ENCODE data around the gene NMNAT2. TPM values are rescaled to one million over a fixed set of nuclear protein-coding genes. Genes with fewer than 3 reads are reported as not detected.

Gene NMNAT2
- total RNA-seq, 2 donors from 2014 or later, result 1.7 to 5.1 TPM

DNA sequence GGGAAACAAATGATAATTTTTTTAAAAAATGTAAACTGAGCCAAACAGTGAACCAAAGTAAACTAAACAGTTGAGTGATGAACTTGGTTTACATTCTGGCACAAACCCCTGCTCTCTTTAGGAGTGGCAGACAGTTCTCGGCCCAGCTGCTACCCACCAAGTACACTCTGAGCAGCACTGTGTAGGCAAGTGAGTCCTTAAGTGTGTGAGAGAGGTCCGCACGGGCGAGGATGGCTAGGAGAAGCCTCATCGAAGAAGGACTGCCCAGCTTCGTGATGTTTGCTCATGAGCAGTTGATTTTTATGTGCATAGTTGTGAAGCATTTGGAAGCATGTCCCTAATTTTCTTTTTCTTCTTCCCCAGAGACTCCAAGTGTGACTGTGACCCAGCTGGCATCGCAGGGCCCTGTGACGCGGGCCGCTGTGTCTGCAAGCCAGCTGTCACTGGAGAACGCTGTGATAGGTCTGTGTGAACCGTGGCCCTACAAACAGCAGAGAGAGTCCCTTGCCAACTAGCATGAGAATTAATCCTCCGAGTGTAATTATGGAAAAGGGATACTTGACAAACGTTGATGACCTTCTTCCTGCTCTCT is 200.1 kb downstream of the NMNAT2 start:
- no peak overlapping the region for H3K4me3 Mint-ChIP-seq
- no peak overlapping the region for H3K27ac Mint-ChIP-seq
- Histone ChIP-seq H3K9ac (ENCODE audit: extremely low read depth, low read length, poor library complexity, severe bottlenecking) (no peak overlapping the region), H3K4me3 (ENCODE audit: low read length) (no peak overlapping the region), H3K27ac (ENCODE audit: low read depth, low read length) (peak overlapping the region; percentile 59), H3K36me3 (ENCODE audit: control insufficient read depth, insufficient read depth, low read length) (no peaks in the 10 kb centered on the region), H3K4me1 (ENCODE audit: control insufficient read depth, insufficient read depth, low read length) (no peaks in the 10 kb centered on the region), H3K27me3 (ENCODE audit: control insufficient read depth, insufficient read depth, low read length, poor library complexity, severe bottlenecking) (peaks cover 76% of the 10 kb centered on the region), H3K9me3 (ENCODE audit: control insufficient read depth, low read length) (no peaks in the 10 kb centered on the region)
- WGBS, 2 experiments (ENCODE audit: insufficient coverage in 1 of 2, insufficient read length in 1 of 2), result 90 to 95% methylated on average over 8 to 14 of the region's 14 CpGs
- peaks cover 13% of the 10 kb centered on the region for H3K27me3 Mint-ChIP-seq (ENCODE audit: insufficient read depth)
- H3K36me3 Mint-ChIP-seq (ENCODE audit: low read depth), result no peaks in the 10 kb centered on the region
- H3K4me1 Mint-ChIP-seq, result peaks cover 17% of the 10 kb centered on the region
- H3K9me3 Mint-ChIP-seq, result no peaks in the 10 kb centered on the region
- TF ChIP-seq, protein P1, sequence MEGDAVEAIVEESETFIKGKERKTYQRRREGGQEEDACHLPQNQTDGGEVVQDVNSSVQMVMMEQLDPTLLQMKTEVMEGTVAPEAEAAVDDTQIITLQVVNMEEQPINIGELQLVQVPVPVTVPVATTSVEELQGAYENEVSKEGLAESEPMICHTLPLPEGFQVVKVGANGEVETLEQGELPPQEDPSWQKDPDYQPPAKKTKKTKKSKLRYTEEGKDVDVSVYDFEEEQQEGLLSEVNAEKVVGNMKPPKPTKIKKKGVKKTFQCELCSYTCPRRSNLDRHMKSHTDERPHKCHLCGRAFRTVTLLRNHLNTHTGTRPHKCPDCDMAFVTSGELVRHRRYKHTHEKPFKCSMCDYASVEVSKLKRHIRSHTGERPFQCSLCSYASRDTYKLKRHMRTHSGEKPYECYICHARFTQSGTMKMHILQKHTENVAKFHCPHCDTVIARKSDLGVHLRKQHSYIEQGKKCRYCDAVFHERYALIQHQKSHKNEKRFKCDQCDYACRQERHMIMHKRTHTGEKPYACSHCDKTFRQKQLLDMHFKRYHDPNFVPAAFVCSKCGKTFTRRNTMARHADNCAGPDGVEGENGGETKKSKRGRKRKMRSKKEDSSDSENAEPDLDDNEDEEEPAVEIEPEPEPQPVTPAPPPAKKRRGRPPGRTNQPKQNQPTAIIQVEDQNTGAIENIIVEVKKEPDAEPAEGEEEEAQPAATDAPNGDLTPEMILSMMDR (conservative IDR thresholded peaks at IDR 0.05), result no peak
- no peak for DNase-seq

GRCh38 chr1:183215936-183216335 is 202.2 kb downstream of the NMNAT2 start:
- Mint-ChIP-seq H3K9me3 (no peaks in the 10 kb centered on the region), H3K27me3 (ENCODE audit: insufficient read depth) (peaks cover 19% of the 10 kb centered on the region), H3K4me3 (no peak overlapping the region), H3K27ac (no peak overlapping the region), H3K36me3 (ENCODE audit: low read depth) (no peaks in the 10 kb centered on the region), H3K4me1 (peaks cover 17% of the 10 kb centered on the region)
- Histone ChIP-seq H3K9me3 (ENCODE audit: control insufficient read depth, low read length) (no peaks in the 10 kb centered on the region), H3K36me3 (ENCODE audit: control insufficient read depth, insufficient read depth, low read length) (no peaks in the 10 kb centered on the region), H3K9ac (ENCODE audit: extremely low read depth, low read length, poor library complexity, severe bottlenecking) (no peak overlapping the region), H3K4me3 (ENCODE audit: low read length) (no peak overlapping the region), H3K4me1 (ENCODE audit: control insufficient read depth, insufficient read depth, low read length) (no peaks in the 10 kb centered on the region), H3K27me3 (ENCODE audit: control insufficient read depth, insufficient read depth, low read length, poor library complexity, severe bottlenecking) (peaks cover 78% of the 10 kb centered on the region), H3K27ac (ENCODE audit: low read depth, low read length) (no peak overlapping the region)
- WGBS, 2 experiments (ENCODE audit: insufficient coverage in 1 of 2, insufficient read length in 1 of 2), result 94 to 100% methylated on average over 1 to 4 of the region's 4 CpGs
- TF ChIP-seq, protein P1 (conservative IDR thresholded peaks at IDR 0.05), result no peak
- no peak for DNase-seq

GRCh38 chr1:183215076-183215720 is 203.0 kb downstream of the NMNAT2 start:
- Histone ChIP-seq H3K9ac (ENCODE audit: extremely low read depth, low read length, poor library complexity, severe bottlenecking) (no peak overlapping the region), H3K36me3 (ENCODE audit: control insufficient read depth, insufficient read depth, low read length) (no peaks in the 10 kb centered on the region), H3K9me3 (ENCODE audit: control insufficient read depth, low read length) (no peaks in the 10 kb centered on the region), H3K4me3 (ENCODE audit: low read length) (no peak overlapping the region), H3K27ac (ENCODE audit: low read depth, low read length) (no peak overlapping the region), H3K4me1 (ENCODE audit: control insufficient read depth, insufficient read depth, low read length) (no peaks in the 10 kb centered on the region), H3K27me3 (ENCODE audit: control insufficient read depth, insufficient read depth, low read length, poor library complexity, severe bottlenecking) (peaks cover 72% of the 10 kb centered on the region)
- H3K27me3 Mint-ChIP-seq (ENCODE audit: insufficient read depth), result peaks cover 19% of the 10 kb centered on the region
- H3K36me3 Mint-ChIP-seq (ENCODE audit: low read depth), result no peaks in the 10 kb centered on the region
- no peak for DNase-seq
- H3K27ac Mint-ChIP-seq, result no peak overlapping the region
- 87 to 93% methylated on average over 12 to 13 of the region's 13 CpGs for WGBS, 2 experiments (ENCODE audit: insufficient coverage in 1 of 2, insufficient read length in 1 of 2)
- TF ChIP-seq, protein P1 (conservative IDR thresholded peaks at IDR 0.05), result no peak
- no peak overlapping the region for H3K4me3 Mint-ChIP-seq
- no peaks in the 10 kb centered on the region for H3K9me3 Mint-ChIP-seq
- H3K4me1 Mint-ChIP-seq, result peaks cover 17% of the 10 kb centered on the region
